Vagina (tissue), 2 donors: ENCODE results near the gene SMTN. TPM values are rescaled to one million over a fixed set of nuclear protein-coding genes. Genes with fewer than 3 reads are reported as not detected.

Source experiments
- DNase-seq, 2 donors: peaks; one replicate each; pipeline ENCODE4 v3.0.0-alpha.2; 2017; ENCODE audit errors: extremely low spot score in 2 of 2
- H3K27ac ChIP-seq: fragments of 200-600 bp; sonication (generic); one replicate; pipeline ENCODE4 v1.5.1; 2019
- H3K27me3 ChIP-seq: fragments of 200-600 bp; sonication (generic); one replicate; pipeline ENCODE4 v1.5.1; 2019
- H3K36me3 ChIP-seq, 2 donors: fragments of 200-600 bp; sonication (generic); one replicate each; pipeline ENCODE4 v1.5.1; 2017 to 2019
- H3K4me1 ChIP-seq: fragments of 200-600 bp; sonication (generic); one replicate; pipeline ENCODE4 v1.5.1; 2019
- H3K4me3 ChIP-seq, 2 donors: fragments of 200-600 bp; sonication (generic); 1 replicate in 1 of 2; 2 replicates in 1 of 2; pipeline ENCODE4 v1.5.1; 2016 to 2019
- H3K9me3 ChIP-seq: fragments of 200-600 bp; sonication (generic); one replicate; pipeline ENCODE4 v1.5.1; 2019
- CTCF ChIP-seq, 3 experiments: fragments of 450-650 bp in 2 of 3; fragments of 200-600 bp in 1 of 3; sonication (generic) in 1 of 3; IDR thresholded peaks; one replicate each; pipeline ENCODE4 v1.5.1; 2017 to 2019; ENCODE audit warnings: antibody characterized with exemption in 3 of 3, mild to moderate bottlenecking in 2 of 3, moderate library complexity in 2 of 3
- POLR2A ChIP-seq, 2 donors: fragments of 450-650 bp; IDR thresholded peaks; one replicate each; pipeline ENCODE4 v1.6.1; 2017; ENCODE audit warnings: antibody characterized with exemption in 2 of 2, mild to moderate bottlenecking in 2 of 2, moderate library complexity in 2 of 2
- POLR2AphosphoS5 ChIP-seq, 2 donors: sonication (generic); formaldehyde crosslinking; IDR thresholded peaks; one replicate each; pipeline ENCODE4 v1.9.0; 2017; ENCODE audit warnings: antibody characterized with exemption in 2 of 2, mild to moderate bottlenecking in 2 of 2, low read depth in 1 of 2; ENCODE audit not compliant: insufficient read depth in 1 of 2
- intact Hi-C: fragments of 100-400 bp; cut with DNase I; formaldehyde crosslinking; loops from one replicate; pipeline ENCODE4 v1.15.1; 2023
- total RNA-seq: library from RNA; depleted of rRNA; stranded (reverse); fragments of >200 nt; gene quantifications from one replicate; pipeline ENCODE4 v1.2.3, GENCODE V29; 2016

Gene SMTN
- total RNA-seq, 1 donor from 2014 or later: 199 TPM

GRCh38 chr22:31141551-31141950 lies 60.4 kb downstream of the SMTN start:
- DNase-seq: no peak
- no peak for TF ChIP-seq CTCF (IDR thresholded peaks at IDR 0.05)
- no peak for TF ChIP-seq POLR2A (IDR thresholded peaks at IDR 0.05)
- no peak for TF ChIP-seq POLR2AphosphoS5 (IDR thresholded peaks at IDR 0.05; ENCODE audit: insufficient read depth in 1 of 2, low read depth in 1 of 2)
- Histone ChIP-seq H3K27ac (no peak overlapping the region), H3K36me3 (no peaks in the 10 kb centered on the region), H3K4me1 (peaks cover 23% of the 10 kb centered on the region), H3K27me3 (no peaks in the 10 kb centered on the region), H3K4me3 (no peak overlapping the region), H3K9me3 (no peaks in the 10 kb centered on the region)
- intact Hi-C loops: no loop called here

- TF ChIP-seq POLR2AphosphoS5 (IDR thresholded peaks at IDR 0.05; ENCODE audit: insufficient read depth in 1 of 2, low read depth in 1 of 2) (peak in 1 of 2 donors; percentile 43), CTCF (IDR thresholded peaks at IDR 0.05) (no peak)
- no peak for DNase-seq
- Histone ChIP-seq H3K36me3 (no peaks in the 10 kb centered on the region), H3K27me3 (no peaks in the 10 kb centered on the region), H3K4me1 (peaks cover 23% of the 10 kb centered on the region), H3K9me3 (no peaks in the 10 kb centered on the region), H3K4me3 (no peak overlapping the region), H3K27ac (peak overlapping the region; percentile 18)
- intact Hi-C loops: no loop called here
Observed at GRCh38 chr22:31142285-31142684, 61.2 kb downstream of the SMTN start.

GRCh38 chr22:31143038-31143437 lies 61.9 kb downstream of the SMTN start:
- no peak for DNase-seq
- Histone ChIP-seq H3K27ac (peak overlapping the region; percentile 18), H3K9me3 (no peaks in the 10 kb centered on the region), H3K4me3 (no peak overlapping the region), H3K27me3 (no peaks in the 10 kb centered on the region), H3K4me1 (peaks cover 23% of the 10 kb centered on the region), H3K36me3 (no peaks in the 10 kb centered on the region)
- TF ChIP-seq POLR2A (IDR thresholded peaks at IDR 0.05): no peak
- TF ChIP-seq CTCF (IDR thresholded peaks at IDR 0.05): no peak
- TF ChIP-seq POLR2AphosphoS5 (IDR thresholded peaks at IDR 0.05; ENCODE audit: insufficient read depth in 1 of 2, low read depth in 1 of 2): no peak
- intact Hi-C loops: no loop called here

- Histone ChIP-seq H3K9me3 (no peaks in the 10 kb centered on the region), H3K27ac (no peak overlapping the region), H3K4me3 (no peak overlapping the region), H3K36me3 (no peaks in the 10 kb centered on the region), H3K4me1 (peaks cover 23% of the 10 kb centered on the region), H3K27me3 (no peaks in the 10 kb centered on the region)
- intact Hi-C loops: no loop called here
- no peak for TF ChIP-seq CTCF (IDR thresholded peaks at IDR 0.05)
- TF ChIP-seq POLR2AphosphoS5 (IDR thresholded peaks at IDR 0.05; ENCODE audit: insufficient read depth in 1 of 2, low read depth in 1 of 2): no peak
- TF ChIP-seq POLR2A (IDR thresholded peaks at IDR 0.05): no peak
- DNase-seq: no peak
Observed at GRCh38 chr22:31143537-31143936, 62.4 kb downstream of the SMTN start.

- Histone ChIP-seq H3K4me3 (no peak overlapping the region), H3K9me3 (no peaks in the 10 kb centered on the region), H3K36me3 (no peaks in the 10 kb centered on the region), H3K4me1 (peaks cover 23% of the 10 kb centered on the region), H3K27ac (no peak overlapping the region), H3K27me3 (no peaks in the 10 kb centered on the region)
- intact Hi-C loops: no loop called here
- TF ChIP-seq CTCF (IDR thresholded peaks at IDR 0.05): no peak
- peak in 1 of 2 donors; percentile 41 for TF ChIP-seq POLR2AphosphoS5 (IDR thresholded peaks at IDR 0.05; ENCODE audit: insufficient read depth in 1 of 2, low read depth in 1 of 2)
- no peak for DNase-seq
Observed at GRCh38 chr22:31144223-31144622, 63.1 kb downstream of the SMTN start.
